GM12891 (cell line): ENCODE results near the gene ZDHHC24. TPM values are rescaled to one million over a fixed set of nuclear protein-coding genes. Genes with fewer than 3 reads are reported as not detected.
"Not testable (repeated sequence)": the region's sequence is repeated elsewhere in the genome, so short reads cannot be mapped to it uniquely, and the experiment has no call there.

Source experiments
- DNase-seq: peaks from one replicate; pipeline ENCODE4 v3.0.0; 2011; ENCODE audit warnings: low spot score; ENCODE audit not compliant: insufficient read length
- FAIRE-seq: peaks from 2 replicates; lab custom pipeline; 2011; peaks lifted over from hg19 to GRCh38; lab: Jason Lieb, UNC
- PAX5 ChIP-seq: IDR thresholded peaks from 2 replicates; pipeline ENCODE4 v1.6.1; 2011; ENCODE audit warnings: low read length, moderate library complexity, mild to moderate bottlenecking; ENCODE audit not compliant: insufficient read depth, severe bottlenecking
- POLR2A ChIP-seq: IDR thresholded peaks from 2 replicates; pipeline ENCODE4 v1.6.1; 2011; ENCODE audit warnings: low read depth, low read length, control low read depth
- POLR2AphosphoS5 ChIP-seq: IDR thresholded peaks from 2 replicates; pipeline ENCODE4 v1.6.1; 2011; ENCODE audit warnings: low read depth, low read length, control low read depth
- POU2F2 ChIP-seq: IDR thresholded peaks from 2 replicates; pipeline ENCODE4 v1.6.1; 2011; ENCODE audit warnings: low read depth, mild to moderate bottlenecking, control low read depth, low read length, moderate library complexity
- SPI1 ChIP-seq: IDR thresholded peaks from 2 replicates; pipeline ENCODE4 v1.6.1; 2011; ENCODE audit warnings: low read depth, low read length, control low read depth
- TAF1 ChIP-seq: IDR thresholded peaks from 2 replicates; pipeline ENCODE4 v1.6.1; 2011; ENCODE audit warnings: low read depth, low read length, control low read depth
- polyA plus RNA-seq: library from polyadenylated mRNA; unstranded; fragments of >200 nt; gene quantifications from one replicate; pipeline ENCODE4 v1.2.1, GENCODE V29; 2012; ENCODE audit warnings: low read depth, missing spikeins, inconsistent platforms; ENCODE audit not compliant: missing spikeins

Gene ZDHHC24
- polyA plus RNA-seq: 4.8 TPM

- DNase-seq: peak; percentile 97
- FAIRE-seq: peak; percentile 95
- TF ChIP-seq TAF1 (no peak), SPI1 (0 out of 2 replicates have a peak, but pooled peaks have one; percentile 26), POLR2A (peak; percentile 46; the same call in 1 of the 2 replicates)
Observed at GRCh38 chr11:66545701-66546367, at the start of gene ZDHHC24. TSS of gene ZDHHC24 (minus strand) at chr11:66546048. CDS start at chr11:66546003, 45 bp downstream.

GRCh38 chr11:66595245-66595904, 49.5 kb upstream of the ZDHHC24 start:
- FAIRE-seq (no peak), DNase-seq (no peak)
- TF ChIP-seq POLR2AphosphoS5 (no peak), TAF1 (no peak), SPI1 (no peak), POU2F2 (no peak)

- no peak for TF ChIP-seq POLR2AphosphoS5
- no peak for TF ChIP-seq PAX5
- no peak for TF ChIP-seq TAF1
- no peak for TF ChIP-seq SPI1
- TF ChIP-seq POLR2A: no peak
- no peak for TF ChIP-seq POU2F2
- DNase-seq (no peak), FAIRE-seq (no peak)
Observed at GRCh38 chr11:66593650-66594049, 47.8 kb upstream of the ZDHHC24 start.

DNA sequence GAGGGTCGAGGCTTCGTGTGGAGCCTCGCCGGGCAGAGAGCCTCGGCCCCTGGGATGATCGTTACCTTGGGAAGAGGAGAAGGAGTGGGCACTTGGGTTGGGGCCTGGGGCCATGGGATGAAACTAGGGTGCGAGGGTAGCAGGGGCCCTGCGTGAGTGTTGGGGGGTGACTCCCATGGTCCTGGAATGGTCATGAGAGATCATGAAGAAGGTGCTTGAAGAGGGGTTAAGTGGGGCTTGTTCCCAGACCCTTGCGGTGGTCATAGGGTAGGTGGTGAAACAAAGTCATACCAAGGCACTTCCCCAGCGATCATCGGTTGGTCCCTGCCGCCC, 47.4 kb upstream of the ZDHHC24 start:
- FAIRE-seq: no peak
- no peak for DNase-seq
- 0 out of 2 replicates have a peak, but pooled peaks have one; percentile 8 for TF ChIP-seq SPI1
- TF ChIP-seq POU2F2: no peak

GRCh38 chr11:66592457-66593302, 46.8 kb upstream of the ZDHHC24 start, which contains the start of the genes CCDC87 and CCS:
TSS of gene CCDC87 (minus strand) at chr11:66593063. CDS start at chr11:66593015, 48 bp downstream.
TSS of gene CCS (plus strand) at chr11:66593185. CDS start at chr11:66593262, 77 bp downstream.
- TF ChIP-seq TAF1: peak; percentile 86
- peak; percentile 97 for TF ChIP-seq POLR2A
- peak; percentile 96 for TF ChIP-seq POLR2AphosphoS5
- TF ChIP-seq SPI1: no peak
- no peak for TF ChIP-seq PAX5
- TF ChIP-seq POU2F2: peak; percentile 61; the same call in 1 of the 2 replicates
- FAIRE-seq (peak; percentile 94), DNase-seq (peak; percentile 100)

GRCh38 chr11:66591175-66591574, 45.3 kb upstream of the ZDHHC24 start:
- no peak for FAIRE-seq
- DNase-seq: no peak
- TF ChIP-seq POLR2A (no peak), PAX5 (no peak), SPI1 (no peak), TAF1 (no peak), POLR2AphosphoS5 (no peak), POU2F2 (no peak)

DNA sequence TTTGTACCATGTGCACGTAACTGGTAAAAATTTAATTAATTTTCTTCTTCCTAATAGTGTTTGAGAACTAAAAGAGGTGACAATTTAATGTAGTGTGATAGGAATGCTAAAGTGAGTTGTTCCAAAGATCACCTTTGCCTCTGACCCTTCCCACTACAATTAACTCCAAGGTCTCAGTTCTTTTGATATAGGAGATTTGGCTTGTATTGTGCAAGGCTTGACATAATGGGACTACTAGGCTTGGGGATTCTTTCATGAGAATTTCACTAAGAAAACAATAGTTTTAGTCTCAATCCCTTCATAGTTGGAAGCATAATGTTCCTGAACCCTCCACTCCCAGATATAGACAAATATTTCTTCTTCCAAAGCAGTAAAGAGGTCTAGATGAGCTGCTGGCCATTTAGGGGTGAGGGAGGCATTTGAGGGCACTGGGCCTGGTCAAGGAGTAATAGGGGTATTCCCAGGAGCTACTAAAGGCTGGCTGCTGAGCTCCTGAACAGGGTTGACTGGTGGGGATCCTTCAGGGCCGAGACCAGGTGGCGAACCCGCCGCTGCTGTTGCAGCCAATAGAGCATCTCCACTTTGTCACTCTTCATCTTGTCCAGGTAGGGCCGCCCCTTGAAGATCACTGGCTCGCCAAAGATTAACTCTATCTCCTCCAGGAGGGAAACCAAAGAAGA, 44.3 kb upstream of the ZDHHC24 start:
- FAIRE-seq (no peak), DNase-seq (no peak)
- TF ChIP-seq POU2F2 (no peak), POLR2AphosphoS5 (no peak), SPI1 (no peak), TAF1 (no peak), POLR2A (no peak), PAX5 (no peak)

GRCh38 chr11:66589315-66589714, 43.5 kb upstream of the ZDHHC24 start:
- not testable (repeated sequence) for DNase-seq, FAIRE-seq

DNA sequence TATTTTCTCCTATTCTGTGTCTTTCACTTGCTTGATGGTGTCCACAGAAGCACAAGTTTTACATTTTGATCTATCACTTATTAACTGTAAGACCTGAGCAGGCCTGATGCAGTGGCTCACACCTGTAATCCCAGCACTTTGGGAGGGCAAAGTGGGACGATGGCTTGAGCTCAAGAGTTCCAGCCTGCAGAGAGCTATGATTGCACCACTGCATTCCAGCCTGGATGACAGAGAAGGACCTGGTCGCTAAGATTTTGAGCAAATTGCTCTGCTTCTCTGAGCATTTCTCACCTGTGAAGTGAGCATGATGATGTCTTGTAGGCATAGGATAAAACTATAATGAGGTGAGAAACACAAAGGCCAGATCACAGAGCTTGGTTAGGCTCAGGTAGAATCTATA, 40.3 kb upstream of the ZDHHC24 start:
- DNase-seq (no peak), FAIRE-seq (no peak)
- TF ChIP-seq SPI1 (no peak), POLR2A (no peak), TAF1 (no peak), POLR2AphosphoS5 (no peak), PAX5 (no peak), POU2F2 (no peak)

- not testable (repeated sequence) for FAIRE-seq, DNase-seq
Observed at GRCh38 chr11:66585447-66585846, 39.6 kb upstream of the ZDHHC24 start.

- not testable (repeated sequence) for FAIRE-seq
Observed at GRCh38 chr11:66582565-66583147, 36.8 kb upstream of the ZDHHC24 start.

More at GRCh38 chr11:66582565-66583147, 36.8 kb upstream of the ZDHHC24 start:
- DNase-seq: not testable (repeated sequence)
